SK-N-DZ (cell line): ENCODE results near the gene OSBP2.

ENCODE experiments used
- DNase-seq: peaks from one replicate; pipeline ENCODE4 v3.0.0-alpha.2; 2015; ENCODE audit warnings: low spot score

The OSBP2 gene

GRCh38 chr22:30893434-30894370 lies 199.0 kb downstream of the OSBP2 start:
- no peak for DNase-seq

DNA sequence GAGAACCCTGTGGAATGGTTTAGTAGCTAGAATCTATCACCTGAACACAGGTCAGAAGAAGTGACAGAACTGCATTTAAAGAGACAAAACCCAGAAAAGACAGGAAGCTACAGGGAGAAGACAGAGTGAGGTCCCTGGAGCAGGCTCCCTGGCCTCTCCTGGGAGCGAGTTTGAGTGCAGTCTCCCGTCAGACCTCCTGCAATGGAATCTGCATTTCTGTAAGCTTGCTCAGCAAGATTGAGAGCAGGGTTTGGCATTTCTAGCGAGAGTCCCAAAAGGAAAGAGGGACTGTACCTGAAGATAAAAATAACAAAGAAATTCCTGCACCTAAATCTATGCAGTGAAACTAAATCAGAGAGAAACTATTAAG lies 199.7 kb downstream of the OSBP2 start:
- no peak for DNase-seq

DNA sequence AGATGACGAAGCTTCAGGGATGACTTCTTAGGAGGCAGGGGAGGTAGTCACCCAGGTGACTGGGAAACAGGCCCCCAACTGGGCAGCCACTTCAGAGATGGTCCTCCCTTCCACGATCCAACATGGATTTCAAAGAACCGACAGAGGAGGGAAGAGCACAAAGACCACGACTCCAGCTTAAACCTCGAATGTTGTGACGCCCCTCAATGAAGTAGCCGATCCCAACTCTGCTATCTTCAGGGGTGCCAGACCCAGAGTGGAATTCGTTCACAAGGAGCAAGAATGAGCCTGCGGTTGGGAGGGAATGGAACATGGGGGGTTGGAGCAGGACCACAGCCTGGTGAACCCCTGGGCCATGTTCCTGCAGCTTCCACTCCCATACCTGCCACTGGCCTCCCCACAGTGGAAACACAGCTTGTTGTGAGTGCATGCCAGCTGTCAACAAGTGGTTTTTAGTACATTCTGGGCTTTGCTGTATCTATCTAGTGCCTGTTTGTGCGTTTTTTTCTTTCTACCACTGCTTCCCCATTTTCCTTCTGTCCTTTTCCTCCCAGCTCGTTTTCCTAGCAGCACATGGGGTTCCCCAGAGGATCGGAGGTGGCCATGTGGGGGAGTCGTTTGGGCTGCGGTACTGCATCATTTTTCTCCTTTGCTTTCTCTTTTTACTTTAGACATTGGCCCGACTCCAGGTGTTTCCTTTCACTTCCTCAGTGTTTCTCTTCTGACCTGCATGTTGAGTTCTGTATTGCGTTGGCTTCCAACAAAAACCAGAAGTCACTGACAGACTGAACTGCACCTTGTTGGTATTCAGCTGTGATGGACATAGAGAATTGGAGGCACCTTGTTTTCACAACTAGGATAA lies 208.1 kb downstream of the OSBP2 start:
- no peak for DNase-seq

- no peak for DNase-seq
Observed at GRCh38 chr22:30903876-30904460, 209.3 kb downstream of the OSBP2 start.

DNA sequence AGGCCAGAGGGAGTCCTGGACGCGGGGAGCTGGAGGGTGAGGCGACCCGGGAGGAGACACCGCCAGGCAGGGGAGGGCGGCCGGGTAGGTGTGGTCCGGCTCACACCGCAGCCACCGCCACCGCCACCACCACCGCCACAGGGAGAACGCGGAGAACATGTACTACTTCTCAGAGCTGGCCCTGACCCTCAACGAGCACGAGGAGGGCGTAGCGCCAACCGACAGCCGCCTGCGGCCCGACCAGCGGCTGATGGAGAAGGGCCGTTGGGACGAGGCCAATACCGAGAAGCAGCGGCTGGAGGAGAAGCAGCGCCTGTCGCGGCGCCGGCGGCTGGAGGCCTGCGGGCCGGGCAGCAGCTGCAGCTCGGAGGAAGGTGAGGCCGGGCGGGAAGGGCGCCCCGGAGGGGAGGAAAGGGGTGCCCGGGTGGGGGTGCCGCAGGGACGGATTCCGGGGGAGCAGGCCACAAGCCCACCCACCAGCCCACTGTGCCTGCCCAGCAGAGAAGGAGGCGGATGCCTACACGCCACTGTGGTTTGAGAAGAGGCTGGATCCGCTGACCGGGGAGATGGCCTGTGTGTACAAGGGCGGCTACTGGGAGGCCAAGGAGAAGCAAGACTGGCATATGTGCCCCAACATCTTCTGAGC lies 211.1 kb downstream of the OSBP2 start:
- DNase-seq, result no peak

DNA sequence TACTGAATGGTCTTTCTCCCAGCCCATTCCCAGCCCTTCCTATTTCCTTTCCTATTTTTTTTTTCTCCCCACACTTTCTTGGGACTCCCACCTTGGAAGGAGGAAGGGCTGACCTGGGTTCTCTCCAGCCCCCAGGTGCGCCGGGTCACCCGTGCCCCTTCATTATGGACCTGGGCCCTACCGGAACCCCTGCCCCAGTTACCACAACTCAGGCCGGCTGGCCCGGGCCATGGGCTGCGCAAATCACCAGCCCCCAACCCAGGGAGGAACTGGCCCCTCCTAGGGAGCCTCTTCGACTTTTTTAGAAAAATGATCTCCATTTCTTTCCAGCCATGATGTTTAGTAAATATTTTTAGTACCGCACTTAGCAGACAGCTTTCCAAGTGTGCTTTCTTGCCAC lies 211.7 kb downstream of the OSBP2 start:
- no peak for DNase-seq

DNA sequence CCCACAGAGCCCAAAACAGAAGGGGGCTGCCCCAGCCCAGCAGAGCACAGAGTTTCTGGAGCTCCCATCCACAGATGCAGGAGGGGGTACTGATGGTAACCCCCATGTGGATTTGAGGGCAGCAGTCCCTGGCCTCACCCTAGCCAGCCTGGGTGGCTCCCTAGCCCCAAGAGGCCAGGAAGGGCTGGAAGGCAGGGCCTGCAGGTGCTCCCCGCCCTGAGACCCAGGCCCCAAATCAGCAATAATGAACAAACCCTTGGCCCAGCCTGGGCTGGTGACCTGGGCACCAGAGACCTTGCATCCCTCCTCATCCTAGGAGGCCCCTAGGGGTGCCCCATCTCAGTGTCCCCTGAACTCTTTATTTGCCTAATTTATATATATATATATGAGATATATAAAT lies 212.3 kb downstream of the OSBP2 start:
- DNase-seq, result no peak

DNA sequence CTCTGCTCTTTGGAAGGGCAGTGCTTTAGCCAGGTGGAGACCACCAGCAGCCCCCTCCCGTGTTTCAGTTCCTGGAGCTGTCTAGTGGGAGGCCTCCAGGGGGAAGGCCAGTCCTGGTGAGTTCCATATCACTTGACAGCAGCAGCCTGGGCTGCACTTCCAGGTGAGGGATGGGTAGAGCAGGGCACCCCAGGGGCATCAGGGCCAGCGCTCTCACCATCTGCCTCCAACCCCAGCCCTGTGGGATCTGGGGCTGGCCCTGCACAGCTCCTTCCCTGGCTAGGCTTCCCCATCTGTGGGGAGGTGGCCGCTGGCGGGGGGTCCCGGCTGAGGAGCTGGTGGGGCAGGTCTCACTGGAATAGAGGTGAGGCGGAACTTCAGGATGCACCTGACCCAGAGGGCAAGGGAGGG lies 213.4 kb downstream of the OSBP2 start:
- DNase-seq, result no peak

GRCh38 chr22:30909306-30909705 lies 214.6 kb downstream of the OSBP2 start:
- DNase-seq, result no peak

DNA sequence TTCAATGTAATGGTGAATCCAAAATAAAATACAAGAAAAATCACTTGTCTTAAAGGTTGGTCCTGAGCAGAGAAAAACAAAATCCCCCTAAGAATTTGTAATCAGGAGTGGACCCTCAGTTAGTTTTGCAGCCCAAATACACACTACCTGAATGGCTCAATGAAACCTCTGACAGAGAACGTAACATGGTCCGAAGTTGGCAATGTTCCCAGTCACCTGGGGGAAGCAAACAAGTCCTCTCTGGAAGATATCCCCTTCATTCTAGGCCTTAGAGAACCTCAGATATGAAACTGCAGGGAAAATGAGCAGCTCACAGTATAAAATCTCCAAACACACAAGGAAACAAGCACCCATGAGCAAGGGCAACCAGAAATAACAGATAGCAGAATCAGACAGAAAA lies 215.7 kb downstream of the OSBP2 start:
- DNase-seq, result no peak

DNA sequence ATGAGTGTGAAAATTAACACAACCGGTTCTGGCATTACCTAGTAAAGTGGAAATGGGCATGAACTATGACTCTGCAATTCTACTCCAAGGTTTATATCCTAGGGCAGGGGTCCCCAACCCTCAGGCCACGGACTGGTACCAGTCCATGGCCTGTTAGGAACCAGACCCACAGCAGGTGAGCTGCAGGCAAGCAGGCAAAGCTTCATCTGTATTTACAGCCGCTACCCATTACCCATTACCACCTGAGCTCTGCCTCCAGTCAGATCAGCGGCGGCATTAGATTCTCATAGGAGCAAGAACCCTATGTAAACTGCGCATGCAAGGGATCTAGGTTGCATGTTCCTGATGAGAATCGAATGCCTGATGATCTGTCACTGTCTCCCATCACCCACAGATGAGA lies 224.1 kb downstream of the OSBP2 start:
- DNase-seq, result no peak

- no peak for DNase-seq
Observed at GRCh38 chr22:30919973-30920372, 225.3 kb downstream of the OSBP2 start.

GRCh38 chr22:30920407-30920806 lies 225.7 kb downstream of the OSBP2 start:
- peak; percentile 63 for DNase-seq

- no peak for DNase-seq
Observed at GRCh38 chr22:30921108-30921507, 226.4 kb downstream of the OSBP2 start.

DNA sequence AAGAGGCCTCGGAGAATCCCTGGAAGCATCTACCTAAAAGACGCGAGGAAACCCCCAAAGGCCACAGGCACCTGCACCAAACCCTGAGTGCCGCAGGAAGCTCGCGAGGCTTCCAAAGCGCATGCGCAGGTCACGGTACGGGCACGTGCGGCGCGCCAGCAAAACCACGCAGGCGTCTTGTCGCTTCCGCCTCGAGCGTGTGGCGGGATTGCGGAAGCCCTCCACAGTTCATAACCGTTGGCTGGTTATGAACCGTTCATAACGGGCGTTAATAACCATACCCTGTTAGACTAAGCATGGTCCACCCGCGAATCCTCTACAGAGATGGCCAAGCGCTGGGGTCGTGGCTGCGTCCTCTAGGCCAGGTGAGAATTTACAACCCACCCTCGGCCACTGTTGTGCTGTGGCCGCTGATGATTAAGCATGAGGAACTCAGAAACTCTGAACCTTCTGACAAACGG lies 227.5 kb downstream of the OSBP2 start:
- no peak for DNase-seq

GRCh38 chr22:30923168-30923900 lies 228.7 kb downstream of the OSBP2 start:
- no peak for DNase-seq

DNA sequence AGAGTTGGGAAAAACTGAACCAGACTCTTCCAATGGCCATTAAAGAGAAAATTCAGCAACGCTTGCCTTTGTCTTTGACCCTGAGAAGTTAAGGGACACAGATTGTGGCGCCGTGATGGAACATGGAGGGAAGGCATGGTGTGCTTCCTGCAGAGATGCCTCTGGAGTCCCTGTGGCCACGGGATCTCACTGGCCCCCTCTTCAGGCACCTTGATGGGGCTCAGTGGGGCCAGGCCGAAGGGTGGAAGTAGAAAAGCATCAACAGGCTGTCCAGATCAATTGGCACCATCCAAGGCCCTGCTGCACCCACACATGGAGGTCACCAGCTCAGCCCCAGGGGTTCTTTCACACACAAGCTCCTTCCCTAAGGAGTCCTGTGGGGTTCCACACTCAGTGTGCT lies 231.0 kb downstream of the OSBP2 start:
- DNase-seq, result no peak

- DNase-seq, result no peak
Observed at GRCh38 chr22:30926706-30927105, 232.0 kb downstream of the OSBP2 start.

GRCh38 chr22:30927806-30928205 lies 233.1 kb downstream of the OSBP2 start:
- no peak for DNase-seq

- DNase-seq, result no peak
Observed at GRCh38 chr22:30928401-30928800, 233.7 kb downstream of the OSBP2 start.

DNA sequence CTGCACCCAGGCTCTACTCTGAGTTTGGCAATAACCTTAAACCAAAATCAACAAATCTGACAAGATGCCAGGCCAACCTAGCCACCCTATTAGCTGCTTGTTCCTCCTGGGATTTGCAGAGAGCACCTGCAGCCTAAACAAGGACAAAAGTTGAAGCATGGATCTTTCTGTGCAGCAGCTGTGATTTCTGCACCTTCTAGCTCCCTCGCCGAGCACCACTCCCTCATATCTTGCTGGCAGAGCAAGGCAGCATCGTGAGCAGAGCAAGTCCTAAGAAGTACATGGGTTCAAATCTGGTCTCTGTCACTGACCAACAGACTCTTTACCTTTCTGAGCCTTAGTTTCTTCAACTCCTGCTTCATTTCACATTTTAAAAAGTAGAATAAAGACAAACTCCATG lies 235.6 kb downstream of the OSBP2 start:
- DNase-seq, result no peak
